Sigmoid colon (tissue), 3 donors: ENCODE measurements around the gene STX7.

Experiments
- POLR2A ChIP-seq, 2 donors: fragments of 450-650 bp; IDR thresholded peaks; one replicate each; pipeline ENCODE4 v1.6.1; 2016; ENCODE audit warnings: antibody characterized with exemption in 2 of 2, mild to moderate bottlenecking in 2 of 2, moderate library complexity in 2 of 2
- TF ChIP-seq, protein P1 (sequence below), 4 experiments: fragments of 450-650 bp in 3 of 4; fragments of 200-600 bp in 1 of 4; IDR thresholded peaks; one replicate each; pipeline ENCODE4 v1.5.1; 2016 to 2019; ENCODE audit warnings: antibody characterized with exemption in 4 of 4, mild to moderate bottlenecking in 3 of 4, moderate library complexity in 2 of 4

DNA sequence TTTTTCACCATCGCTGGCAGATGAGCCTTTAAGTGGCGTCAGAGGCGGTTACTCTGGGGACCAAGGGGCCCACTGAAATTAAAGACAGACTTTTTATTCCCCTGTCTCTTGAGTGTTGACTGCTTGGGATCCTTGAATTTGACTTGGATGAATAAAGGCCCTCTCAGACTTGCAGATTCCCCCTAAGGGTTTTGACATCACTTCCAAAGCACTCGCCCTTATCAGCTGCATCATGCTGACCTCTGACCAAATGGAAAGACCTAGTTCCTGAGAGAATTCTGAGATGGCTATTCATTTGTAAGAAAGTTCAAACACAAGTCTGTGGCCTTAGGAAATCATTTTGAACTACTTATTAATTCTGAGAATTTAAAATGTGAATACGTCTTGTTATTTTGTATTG, 98.2 kb downstream of the STX7 start:
- TF ChIP-seq, protein P1, sequence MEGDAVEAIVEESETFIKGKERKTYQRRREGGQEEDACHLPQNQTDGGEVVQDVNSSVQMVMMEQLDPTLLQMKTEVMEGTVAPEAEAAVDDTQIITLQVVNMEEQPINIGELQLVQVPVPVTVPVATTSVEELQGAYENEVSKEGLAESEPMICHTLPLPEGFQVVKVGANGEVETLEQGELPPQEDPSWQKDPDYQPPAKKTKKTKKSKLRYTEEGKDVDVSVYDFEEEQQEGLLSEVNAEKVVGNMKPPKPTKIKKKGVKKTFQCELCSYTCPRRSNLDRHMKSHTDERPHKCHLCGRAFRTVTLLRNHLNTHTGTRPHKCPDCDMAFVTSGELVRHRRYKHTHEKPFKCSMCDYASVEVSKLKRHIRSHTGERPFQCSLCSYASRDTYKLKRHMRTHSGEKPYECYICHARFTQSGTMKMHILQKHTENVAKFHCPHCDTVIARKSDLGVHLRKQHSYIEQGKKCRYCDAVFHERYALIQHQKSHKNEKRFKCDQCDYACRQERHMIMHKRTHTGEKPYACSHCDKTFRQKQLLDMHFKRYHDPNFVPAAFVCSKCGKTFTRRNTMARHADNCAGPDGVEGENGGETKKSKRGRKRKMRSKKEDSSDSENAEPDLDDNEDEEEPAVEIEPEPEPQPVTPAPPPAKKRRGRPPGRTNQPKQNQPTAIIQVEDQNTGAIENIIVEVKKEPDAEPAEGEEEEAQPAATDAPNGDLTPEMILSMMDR (IDR thresholded peaks at IDR 0.05), result no peak
- TF ChIP-seq POLR2A (IDR thresholded peaks at IDR 0.05), result no peak
